Osteocyte (in vitro differentiated cells): Measurements from ENCODE around the gene ATP5MC3. TPM values are rescaled to one million over a fixed set of nuclear protein-coding genes. Genes with fewer than 3 reads are reported as not detected.
"Not testable (repeated sequence)": the region's sequence is repeated elsewhere in the genome, so short reads cannot be mapped to it uniquely, and the experiment has no call there.

Experiments
- DNase-seq: peaks from one replicate; pipeline ENCODE4 v3.0.0; 2021; ENCODE audit warnings: mixed read lengths; ENCODE audit not compliant: unreplicated experiment; ENCODE audit errors: extremely low spot score
- H3K27ac Mint-ChIP-seq: one replicate; pipeline ENCODE4 v1.8.0; 2021; ENCODE audit warnings: mild to moderate bottlenecking, mixed read lengths; ENCODE audit not compliant: unreplicated experiment
- H3K27me3 Mint-ChIP-seq: one replicate; pipeline ENCODE4 v1.8.0; 2021; ENCODE audit warnings: mixed read lengths; ENCODE audit not compliant: unreplicated experiment
- H3K36me3 Mint-ChIP-seq: one replicate; pipeline ENCODE4 v1.8.0; 2021; ENCODE audit warnings: mixed read lengths; ENCODE audit not compliant: unreplicated experiment
- H3K4me1 Mint-ChIP-seq: one replicate; pipeline ENCODE4 v1.8.0; 2021; ENCODE audit warnings: mixed read lengths; ENCODE audit not compliant: unreplicated experiment
- H3K4me3 Mint-ChIP-seq: one replicate; pipeline ENCODE4 v1.8.0; 2021; ENCODE audit warnings: mild to moderate bottlenecking, moderate library complexity, mixed read lengths; ENCODE audit not compliant: unreplicated experiment
- H3K9me3 Mint-ChIP-seq: one replicate; pipeline ENCODE4 v1.8.0; 2021; ENCODE audit warnings: mixed read lengths; ENCODE audit not compliant: unreplicated experiment
- CTCF ChIP-seq: fragments of 200-600 bp; sonication (generic); IDR thresholded peaks from 2 replicates; pipeline ENCODE4 v1.5.0; 2021; ENCODE audit warnings: antibody characterized with exemption, mild to moderate bottlenecking, moderate library complexity
- long read RNA-seq: library from polyadenylated mRNA; unstranded; transcript quantifications from one replicate; pipeline ENCODE4 v2.0.0, GENCODE V29; 2021
- total RNA-seq: library from RNA; stranded (reverse); gene quantifications from 2 replicates; pipeline ENCODE4 v1.2.1, GENCODE V29; 2021

Gene ATP5MC3
- total RNA-seq: 155 and 162 TPM in 2 replicates
- long read RNA-seq, full-length matches to known transcripts: 242 of 250 reads
- long read RNA-seq, partial matches to known transcripts: 4 of 250 reads
- long read RNA-seq, other reads (novel, unspliced or antisense): 4 of 250 reads

- Mint-ChIP-seq H3K4me3 (peak within 1 kb of the TSS; percentile 90), H3K27ac (peak within 1 kb of the TSS; percentile 90), H3K9me3 (peaks cover 4% of the 10 kb centered on the region), H3K4me1 (peaks cover 19% of the 10 kb centered on the region), H3K36me3 (peaks cover 21% of the 10 kb centered on the region), H3K27me3 (no peaks in the 10 kb centered on the region)
- peak; percentile 95 for DNase-seq
- peak; percentile 31 for TF ChIP-seq CTCF
Observed at GRCh38 chr2:175181104-175181876, at the start of gene ATP5MC3. Gene ATP5MC3, minus strand, starts transcription at chr2:175181710. Its CDS starts 317 bp downstream, at chr2:175181393.

DNA sequence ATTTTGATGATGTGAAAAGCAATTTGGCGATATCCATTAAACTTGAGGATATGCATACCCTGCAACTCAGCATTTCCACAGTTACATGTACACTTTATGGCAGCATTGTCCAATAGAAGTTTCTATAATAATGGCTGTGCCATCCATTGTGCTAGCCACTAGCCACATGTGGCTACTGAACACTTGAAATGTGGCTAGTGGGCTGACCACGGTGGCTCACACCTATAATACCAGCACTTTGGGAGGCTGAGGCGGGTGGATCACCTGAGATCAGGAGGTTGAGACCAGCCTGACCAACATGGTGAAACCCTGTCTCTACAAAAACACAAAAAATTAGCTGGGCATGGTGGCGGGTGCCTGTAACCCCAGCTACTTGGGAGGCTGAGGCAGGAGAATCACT lies 47.1 kb upstream of the ATP5MC3 start:
- DNase-seq, H3K4me1 Mint-ChIP-seq, H3K36me3 Mint-ChIP-seq: not testable (repeated sequence)

GRCh38 chr2:175228179-175228578 lies 46.7 kb upstream of the ATP5MC3 start:
- Mint-ChIP-seq H3K4me3 (no peak overlapping the region), H3K27me3 (peaks cover 39% of the 10 kb centered on the region)
- no peak for TF ChIP-seq CTCF

More for the DNA sequence above, 47.1 kb upstream of the ATP5MC3 start:
- H3K4me3 Mint-ChIP-seq, H3K27ac Mint-ChIP-seq, H3K9me3 Mint-ChIP-seq: not testable (repeated sequence)
- H3K27me3 Mint-ChIP-seq: peaks cover 35% of the 10 kb centered on the region

DNA sequence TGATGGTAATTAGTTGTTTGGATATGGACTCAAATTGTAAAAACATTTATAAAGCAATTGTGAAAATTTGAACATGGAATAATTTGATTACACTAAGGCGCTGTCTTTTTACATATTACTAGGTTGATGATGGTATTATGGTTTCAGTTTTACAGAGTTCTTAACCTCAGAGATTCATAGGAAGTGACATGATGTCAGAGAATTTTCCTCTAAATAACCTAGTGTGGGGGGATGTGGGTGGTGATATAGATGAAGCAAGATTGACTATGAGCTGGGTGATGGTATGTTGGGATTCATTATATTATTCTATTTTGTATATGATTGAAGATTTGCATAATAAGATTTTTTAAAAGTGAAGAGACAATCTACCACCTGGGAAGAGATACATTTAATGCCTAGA lies 45.9 kb upstream of the ATP5MC3 start:
- Mint-ChIP-seq H3K9me3 (no peaks in the 10 kb centered on the region), H3K36me3 (no peaks in the 10 kb centered on the region), H3K4me1 (no peaks in the 10 kb centered on the region), H3K4me3 (no peak overlapping the region), H3K27me3 (peaks cover 47% of the 10 kb centered on the region), H3K27ac (no peak overlapping the region)
- TF ChIP-seq CTCF: no peak
- DNase-seq: no peak

More at GRCh38 chr2:175228179-175228578, 46.7 kb upstream of the ATP5MC3 start:
- H3K36me3 Mint-ChIP-seq: no peaks in the 10 kb centered on the region
- no peaks in the 10 kb centered on the region for H3K4me1 Mint-ChIP-seq
- H3K9me3 Mint-ChIP-seq: no peaks in the 10 kb centered on the region
- DNase-seq: no peak
- H3K27ac Mint-ChIP-seq: no peak overlapping the region

GRCh38 chr2:175220075-175220474 lies 38.6 kb upstream of the ATP5MC3 start:
- no peak overlapping the region for H3K4me3 Mint-ChIP-seq
- H3K27me3 Mint-ChIP-seq: peaks cover 76% of the 10 kb centered on the region
- H3K9me3 Mint-ChIP-seq: no peaks in the 10 kb centered on the region

More at GRCh38 chr2:175220075-175220474, 38.6 kb upstream of the ATP5MC3 start:
- DNase-seq: no peak
- Mint-ChIP-seq H3K4me1 (no peaks in the 10 kb centered on the region), H3K36me3 (no peaks in the 10 kb centered on the region), H3K27ac (no peak overlapping the region)
- no peak for TF ChIP-seq CTCF
